SH-SY5Y (cell line): ENCODE results near the gene YY1.

ENCODE experiments used
- GATA2 ChIP-seq: IDR thresholded peaks from 2 replicates; pipeline ENCODE4 v1.6.1; 2011; ENCODE audit warnings: mild to moderate bottlenecking, low read depth, low read length
- GATA3 ChIP-seq: IDR thresholded peaks from 2 replicates; pipeline ENCODE4 v1.6.1; 2011; ENCODE audit warnings: low read depth, mild to moderate bottlenecking, low read length, moderate library complexity

The YY1 gene

DNA sequence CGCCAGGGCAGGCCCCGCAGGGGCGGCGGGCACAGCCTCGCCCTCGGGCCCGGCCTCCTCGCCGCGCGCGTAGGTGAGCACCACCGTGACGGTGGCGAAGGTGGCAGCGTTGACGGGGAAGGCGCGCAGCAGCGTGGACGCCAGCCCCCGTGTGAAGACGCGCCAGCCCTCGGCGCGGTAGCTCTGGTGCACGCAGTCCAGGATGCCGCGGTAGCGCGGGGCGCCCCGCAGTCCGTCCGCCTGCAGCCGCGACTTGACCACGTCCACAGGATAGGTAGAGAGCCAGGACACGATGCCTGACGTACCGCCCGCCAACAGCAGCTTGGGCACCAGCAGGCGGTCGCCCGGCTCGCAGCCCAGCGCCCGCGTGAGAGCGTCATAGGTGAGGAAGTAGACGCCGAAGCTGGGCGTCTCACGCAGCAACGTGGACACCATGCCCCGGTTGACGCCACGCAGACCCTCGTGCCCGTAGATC lies 53.4 kb downstream of the YY1 start:
- TF ChIP-seq GATA2 (no peak), GATA3 (no peak)

DNA sequence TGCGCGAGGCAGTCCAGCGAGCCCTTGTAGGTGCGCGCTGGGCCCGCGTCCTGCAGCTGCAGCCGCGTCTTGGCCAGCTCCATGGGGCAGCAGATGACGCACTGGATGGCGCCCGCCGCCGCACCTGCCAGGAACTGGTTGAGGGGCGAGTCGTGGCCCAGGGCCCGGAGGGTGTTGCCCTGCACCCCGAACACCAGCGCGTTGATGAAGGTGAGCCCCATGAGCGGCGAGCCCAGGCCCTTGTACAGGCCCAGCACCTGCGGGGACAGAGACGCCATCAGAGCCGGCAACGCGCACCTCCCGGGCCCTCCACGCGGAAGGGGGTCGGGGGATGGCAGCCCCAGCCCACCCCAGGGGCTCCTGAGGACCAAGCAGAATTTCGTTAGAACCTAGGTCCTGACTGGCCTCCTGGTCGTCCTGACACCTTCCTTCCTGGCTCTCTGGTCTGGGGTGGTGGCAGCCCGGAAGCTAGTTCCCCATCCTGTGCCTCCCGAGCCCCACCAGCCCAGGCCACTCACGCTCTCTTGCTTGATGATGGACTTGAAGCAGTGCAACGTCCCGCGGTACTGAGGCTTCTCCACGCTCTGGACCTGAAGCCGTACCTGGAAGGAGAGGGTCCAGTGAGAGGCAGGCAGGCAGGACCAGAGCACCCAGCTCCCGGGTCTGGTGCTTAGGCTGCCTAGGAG lies 54.0 kb downstream of the YY1 start:
- no peak for TF ChIP-seq GATA2
- no peak for TF ChIP-seq GATA3

DNA sequence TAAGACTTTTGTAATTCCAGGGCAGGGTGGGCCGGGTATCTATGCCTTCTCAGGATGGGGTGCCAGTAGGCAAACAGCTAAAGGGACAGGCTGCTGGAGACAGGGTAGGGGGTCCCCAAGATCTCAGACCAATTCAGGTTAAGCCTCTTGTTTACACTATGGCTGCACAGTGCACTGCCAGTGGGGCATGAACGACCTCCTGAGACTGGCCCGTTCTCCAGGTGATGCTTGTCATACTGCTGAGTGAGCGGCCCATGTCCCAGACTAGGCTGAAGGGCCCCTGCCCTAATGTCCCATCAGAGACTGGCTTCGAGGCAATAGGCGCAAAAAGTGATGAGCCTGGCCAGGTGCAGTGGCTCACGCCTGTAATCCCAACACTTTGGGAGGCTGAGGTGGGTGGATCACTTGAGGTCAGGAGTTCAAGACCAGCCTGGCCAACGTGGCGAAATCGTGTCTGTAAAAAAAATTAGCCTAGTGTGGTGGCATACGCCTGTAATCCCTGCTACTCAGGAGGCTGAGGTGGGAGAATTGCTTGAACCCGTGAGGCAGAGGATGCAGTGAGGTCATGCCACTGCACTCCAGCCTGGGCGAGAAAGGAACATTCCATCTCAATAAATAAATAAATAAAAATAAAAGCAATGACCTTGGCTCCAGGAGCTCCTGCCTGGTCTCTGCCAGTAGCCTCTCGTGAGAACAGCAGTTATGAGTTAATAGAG lies 54.7 kb downstream of the YY1 start:
- TF ChIP-seq GATA2 (no peak), GATA3 (no peak)

DNA sequence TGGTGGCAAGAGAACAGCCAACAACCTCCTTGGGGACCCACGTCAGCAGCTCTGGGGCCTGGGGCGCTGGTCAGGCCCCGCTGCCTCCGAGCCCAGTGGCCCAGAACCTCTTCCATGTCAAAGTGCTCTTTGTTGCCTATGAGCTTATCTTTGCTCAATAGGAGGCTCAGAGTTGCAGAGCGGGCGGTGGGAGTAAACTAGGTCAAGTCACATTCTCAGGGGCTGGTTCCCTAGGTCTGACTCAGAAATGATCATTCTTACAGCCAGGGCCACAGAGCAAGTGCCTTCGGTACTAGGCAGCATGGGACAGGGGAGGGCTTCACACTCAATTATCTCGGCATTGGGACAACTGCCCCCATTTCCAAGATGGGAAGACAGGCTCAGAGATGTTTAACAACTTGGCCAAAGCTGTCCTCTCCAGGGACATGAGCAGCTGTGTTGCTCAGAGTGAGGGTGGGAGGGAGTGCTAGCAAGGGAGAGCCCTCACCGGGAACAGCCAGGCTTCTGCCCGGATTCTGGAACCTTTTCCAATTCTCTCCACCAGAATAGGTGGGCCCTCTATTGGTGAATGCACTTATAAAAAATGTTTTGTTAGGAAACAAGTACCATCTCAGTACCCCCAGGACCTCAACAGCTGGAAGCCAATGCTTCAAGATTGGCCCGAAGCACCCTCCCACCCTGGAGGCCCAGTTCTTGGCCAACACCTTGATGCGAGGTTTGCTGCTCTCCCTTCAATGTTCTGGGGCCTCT lies 55.4 kb downstream of the YY1 start:
- no peak for TF ChIP-seq GATA3
- TF ChIP-seq GATA2: no peak

DNA sequence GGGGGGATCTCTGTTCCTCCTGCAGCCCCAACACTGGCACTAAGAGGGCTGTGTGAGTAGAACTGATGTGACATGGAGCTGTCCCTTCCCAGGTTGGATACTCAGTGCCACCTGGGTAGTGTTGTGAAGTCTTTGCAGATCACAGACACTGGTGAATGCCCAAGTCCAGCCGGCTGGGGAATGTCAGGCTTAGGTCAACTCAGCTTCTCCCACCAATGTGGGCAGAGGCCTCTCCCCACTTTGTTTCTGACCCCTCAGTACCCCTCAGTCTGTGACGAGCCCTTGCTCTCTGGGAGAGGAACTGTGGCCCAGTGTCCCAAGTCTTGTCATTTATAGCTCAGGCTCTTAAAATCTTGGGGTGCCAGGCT lies 56.0 kb downstream of the YY1 start:
- no peak for TF ChIP-seq GATA2
- TF ChIP-seq GATA3: no peak

DNA sequence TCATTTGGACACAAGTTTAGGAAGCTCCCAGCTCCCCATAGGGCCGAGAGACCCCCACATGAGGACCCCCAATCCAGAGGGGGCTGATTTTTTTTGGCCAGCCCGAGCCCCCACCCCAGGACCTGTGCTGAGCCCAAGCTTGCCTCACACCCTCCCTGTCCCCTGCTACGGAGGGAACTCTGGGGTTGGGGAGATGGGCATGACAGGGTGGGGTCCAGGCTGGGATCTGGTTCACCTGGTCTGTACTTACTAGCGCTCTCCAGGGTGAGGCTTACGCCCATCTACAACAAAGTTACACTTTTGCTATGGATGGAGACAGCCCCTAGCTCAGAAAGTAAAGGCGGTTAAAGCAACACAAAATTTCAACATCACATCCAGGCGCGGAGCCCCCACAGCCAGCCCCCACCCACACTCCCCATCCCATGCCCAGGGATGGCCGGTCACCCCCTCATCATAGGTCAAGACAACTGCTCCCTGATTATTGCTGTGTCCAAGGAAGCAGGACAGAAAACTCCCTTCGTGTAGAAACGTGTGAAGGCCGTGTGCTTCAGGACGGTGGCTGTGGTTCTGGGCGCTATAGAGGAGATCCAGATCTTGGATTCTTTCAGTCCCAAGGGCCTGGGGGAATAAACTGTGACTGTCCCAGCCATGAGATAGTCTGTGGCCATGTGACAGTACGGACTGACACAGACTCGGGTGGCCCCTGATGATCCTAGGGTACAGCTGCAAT lies 56.6 kb downstream of the YY1 start:
- TF ChIP-seq GATA2 (no peak), GATA3 (no peak)

DNA sequence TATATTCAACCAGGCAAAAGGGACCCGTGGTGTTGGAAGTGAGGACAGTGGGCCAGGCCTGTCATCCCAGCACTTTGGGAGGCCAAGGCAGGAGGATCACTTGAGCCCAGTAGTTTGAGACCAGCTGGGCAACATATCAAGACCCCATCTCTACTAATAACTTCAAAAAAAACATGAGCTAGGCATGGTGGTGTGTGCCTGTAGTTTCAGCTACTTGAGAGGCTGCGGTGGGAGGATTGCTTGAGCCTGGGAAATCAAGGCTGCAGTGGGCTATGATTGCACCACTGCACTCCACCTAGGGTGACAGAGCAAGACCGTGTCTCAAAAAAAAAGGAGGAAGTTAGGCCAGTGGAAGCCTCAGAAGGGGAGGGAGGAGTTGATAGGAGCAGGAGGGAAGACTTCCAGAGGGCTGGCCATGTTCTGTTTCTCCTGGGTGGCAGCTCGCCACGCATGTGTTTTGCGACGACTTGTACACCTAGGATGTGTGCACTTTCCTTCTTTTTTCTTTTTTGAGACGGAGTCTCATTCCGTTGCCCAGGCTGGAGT lies 57.2 kb downstream of the YY1 start:
- TF ChIP-seq GATA2 (no peak), GATA3 (no peak)

DNA sequence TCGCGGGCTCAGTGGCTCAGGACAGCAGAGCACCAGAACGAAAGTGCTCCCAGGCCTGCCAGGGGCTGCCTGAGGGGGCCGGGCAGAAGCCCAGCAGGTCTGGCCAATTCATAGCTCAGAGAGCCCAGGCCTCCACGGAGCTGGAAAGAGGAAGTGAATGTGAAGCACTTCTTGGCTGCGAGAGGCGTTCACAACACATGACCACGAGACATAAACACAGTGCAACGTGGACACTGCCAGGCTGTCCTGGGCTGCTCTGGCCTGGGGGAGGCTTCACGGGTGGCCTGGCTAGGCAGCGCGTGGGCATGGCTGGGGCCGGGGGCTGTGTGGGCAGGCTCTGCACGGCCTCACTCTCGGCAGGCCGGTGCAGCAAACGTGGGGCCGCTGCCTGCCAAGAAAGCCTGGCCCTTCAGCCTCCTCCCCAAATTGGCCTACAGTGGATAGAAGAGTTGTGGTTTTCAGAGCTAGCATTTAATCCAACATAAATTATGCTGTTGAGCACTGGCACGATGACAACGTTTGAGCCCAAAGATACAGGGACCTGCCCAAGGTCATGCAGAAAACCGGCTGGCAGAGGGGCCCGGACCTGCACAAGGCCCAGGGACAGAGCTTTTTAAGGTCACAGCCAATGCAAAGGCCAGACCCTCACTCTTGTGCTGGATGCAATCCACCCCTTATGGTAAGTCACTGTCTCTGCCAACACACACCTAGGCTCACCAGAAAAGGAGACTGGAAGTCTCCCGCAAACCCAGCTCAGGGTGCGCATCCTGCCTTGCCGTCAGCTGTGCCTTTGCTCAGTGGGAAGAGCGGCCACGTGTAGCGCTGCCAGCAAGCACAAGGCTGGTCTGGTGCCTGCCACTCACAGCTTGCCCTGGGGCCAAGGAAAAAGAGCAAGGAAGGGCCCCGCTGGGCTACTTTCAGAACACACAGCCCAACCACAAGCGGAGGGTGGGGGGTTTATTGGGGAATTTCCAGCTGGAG lies 58.7 kb downstream of the YY1 start:
- TF ChIP-seq GATA2 (no peak), GATA3 (no peak)

DNA sequence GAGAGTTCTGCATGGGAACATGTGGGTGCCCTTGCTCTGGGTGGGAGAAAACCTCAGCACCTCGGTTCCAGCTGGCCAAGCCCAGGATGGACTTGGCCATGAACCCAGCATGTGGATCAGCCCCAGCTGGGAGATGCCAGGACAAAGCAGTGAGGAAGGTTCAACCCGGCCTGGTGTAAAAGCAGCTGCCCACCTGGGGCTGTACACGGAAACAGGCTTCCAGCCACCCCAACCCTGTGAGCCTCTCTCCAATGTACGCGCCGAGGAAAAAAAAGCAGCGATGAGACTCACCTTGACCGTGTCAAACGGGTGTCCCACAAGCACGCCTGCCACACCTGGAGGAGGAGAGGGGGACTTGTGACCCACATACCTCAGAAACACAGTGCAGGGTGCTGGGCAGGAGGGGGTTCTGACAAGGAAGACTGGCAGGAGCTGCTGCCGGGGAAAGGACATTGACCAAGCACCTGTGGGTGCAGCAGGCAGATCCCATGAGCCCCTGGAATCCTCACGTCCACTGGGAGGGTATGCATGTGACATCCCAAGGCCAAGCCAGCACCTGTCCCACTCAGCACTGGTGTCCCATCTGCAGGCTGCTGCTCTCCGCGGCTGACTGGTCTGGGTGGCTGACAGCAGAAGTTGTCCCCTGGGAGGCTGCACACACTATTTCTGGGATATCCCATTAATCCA lies 59.8 kb downstream of the YY1 start:
- TF ChIP-seq GATA2 (no peak), GATA3 (no peak)

DNA sequence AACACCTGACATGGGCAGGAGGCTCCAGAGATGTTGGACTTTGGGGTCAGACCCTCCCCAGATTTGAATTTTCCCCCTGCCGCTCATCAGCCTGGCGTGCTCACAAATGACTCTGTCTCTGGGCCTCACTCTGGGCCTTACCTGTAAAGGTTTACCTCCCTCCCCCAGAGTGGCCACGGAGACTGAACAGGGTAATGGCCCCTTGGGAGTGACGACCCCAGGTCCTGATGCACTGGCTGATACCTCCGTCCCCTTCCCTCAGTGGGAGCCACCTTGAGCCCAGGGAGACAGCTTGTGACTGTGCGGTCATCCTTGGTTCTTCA lies 60.3 kb downstream of the YY1 start:
- TF ChIP-seq GATA2 (no peak), GATA3 (no peak)

DNA sequence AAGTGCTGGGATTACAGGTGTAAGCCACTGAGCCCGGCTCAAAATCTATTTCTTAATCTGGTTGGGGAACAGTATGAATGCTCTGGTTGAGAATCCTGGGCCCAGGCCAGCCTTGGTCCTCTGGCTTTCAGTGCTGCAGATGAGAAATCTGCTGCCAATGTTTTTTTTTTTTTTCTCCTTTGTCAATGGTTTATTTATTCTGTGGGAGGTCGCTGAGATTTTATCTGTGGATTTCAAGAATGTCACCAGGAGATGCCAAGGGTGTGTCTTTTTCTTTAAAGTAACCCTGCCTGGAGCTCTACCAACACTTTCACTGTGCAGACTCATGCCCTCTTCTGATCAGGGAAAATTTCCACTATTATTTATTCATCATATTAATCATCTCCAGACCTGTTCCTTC lies 63.7 kb downstream of the YY1 start:
- TF ChIP-seq GATA3 (no peak), GATA2 (no peak)

DNA sequence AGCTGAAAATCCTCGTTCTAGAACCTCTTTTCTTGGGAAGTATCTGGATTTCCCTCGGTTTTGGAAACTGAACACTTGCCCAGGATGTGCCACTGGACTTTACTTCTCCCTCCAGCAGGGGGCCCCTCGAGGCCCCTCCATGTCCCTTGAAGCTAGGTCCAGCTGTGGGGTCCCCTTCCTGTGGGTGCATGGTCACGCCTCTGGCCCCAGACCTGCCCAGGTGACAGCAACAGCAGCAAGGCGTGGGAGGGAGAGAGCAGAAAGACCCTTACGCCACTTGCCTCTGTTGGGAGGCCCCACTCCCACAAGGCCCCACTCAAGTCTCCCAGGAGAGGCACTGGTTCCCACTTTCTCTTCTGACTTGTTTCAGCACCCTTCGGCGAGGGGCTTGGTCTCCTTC lies 64.2 kb downstream of the YY1 start:
- TF ChIP-seq GATA2 (no peak), GATA3 (no peak)
